Measurements from ENCODE around the gene GNPTAB. TPM values are rescaled to one million over a fixed set of nuclear protein-coding genes. Genes with fewer than 3 reads are reported as not detected.
"Not testable (repeated sequence)": the region's sequence is repeated elsewhere in the genome, so short reads cannot be mapped to it uniquely, and the experiment has no call there.

The GNPTAB gene
- total RNA-seq, 1 donor from 2014 or later, result 74.2 TPM

GRCh38 chr12:101852998-101853397, 22.2 kb upstream of the GNPTAB start:
- no peak for DNase-seq (ENCODE audit: low read depth)

GRCh38 chr12:101850199-101850598, 19.4 kb upstream of the GNPTAB start:
- DNase-seq (ENCODE audit: low read depth), result no peak

GRCh38 chr12:101847325-101847724, 16.6 kb upstream of the GNPTAB start:
- no peak for DNase-seq (ENCODE audit: low read depth)

GRCh38 chr12:101845137-101845711, 14.5 kb upstream of the GNPTAB start:
- no peak for DNase-seq (ENCODE audit: low read depth)

- DNase-seq (ENCODE audit: low read depth), result no peak
Observed at GRCh38 chr12:101841069-101841468, 10.3 kb upstream of the GNPTAB start.

GRCh38 chr12:101839324-101840283, 8.8 kb upstream of the GNPTAB start:
- peak; percentile 69 for DNase-seq (ENCODE audit: low read depth)

GRCh38 chr12:101838628-101839323, 8.0 kb upstream of the GNPTAB start:
- DNase-seq (ENCODE audit: low read depth), result no peak

GRCh38 chr12:101832030-101832429, 1.3 kb upstream of the GNPTAB start:
- DNase-seq (ENCODE audit: low read depth), result no peak

GRCh38 chr12:101829639-101830366, 956 bp downstream of the GNPTAB start:
- DNase-seq (ENCODE audit: low read depth), result no peak

- no peak for DNase-seq (ENCODE audit: low read depth)
Observed at GRCh38 chr12:101828463-101829196, 2.1 kb downstream of the GNPTAB start.

- no peak for DNase-seq (ENCODE audit: low read depth)
Observed at GRCh38 chr12:101826766-101827368, 3.9 kb downstream of the GNPTAB start.

- DNase-seq (ENCODE audit: low read depth), result peak; percentile 43
Observed at GRCh38 chr12:101824831-101825230, 5.9 kb downstream of the GNPTAB start.

GRCh38 chr12:101823891-101824290, 6.9 kb downstream of the GNPTAB start:
- DNase-seq (ENCODE audit: low read depth), result peak; percentile 47

GRCh38 chr12:101823039-101823438, 7.7 kb downstream of the GNPTAB start:
- no peak for DNase-seq (ENCODE audit: low read depth)

GRCh38 chr12:101819467-101819866, 11.3 kb downstream of the GNPTAB start:
- DNase-seq (ENCODE audit: low read depth), result no peak

- DNase-seq (ENCODE audit: low read depth), result not testable (repeated sequence)
Observed at GRCh38 chr12:101818689-101819088, 12.1 kb downstream of the GNPTAB start.

- no peak for DNase-seq (ENCODE audit: low read depth)
Observed at GRCh38 chr12:101813117-101813516, 17.6 kb downstream of the GNPTAB start.

GRCh38 chr12:101812716-101813115, 18.0 kb downstream of the GNPTAB start:
- not testable (repeated sequence) for DNase-seq (ENCODE audit: low read depth)

GRCh38 chr12:101811342-101811741, 19.4 kb downstream of the GNPTAB start:
- not testable (repeated sequence) for DNase-seq (ENCODE audit: low read depth)

GRCh38 chr12:101809208-101809607, 21.6 kb downstream of the GNPTAB start:
- no peak for DNase-seq (ENCODE audit: low read depth)

GRCh38 chr12:101806265-101806664, 24.5 kb downstream of the GNPTAB start:
- no peak for DNase-seq (ENCODE audit: low read depth)
